K562 (cell line): ENCODE data around the gene ACRBP. TPM values are rescaled to one million over a fixed set of nuclear protein-coding genes. Genes with fewer than 3 reads are reported as not detected.

Experiments used
- ATAC-seq: fragments of 200-7000 bp; cut with Tn5 transposase; 3 replicates; pipeline ENCODE4 v1.9.1; 2020; ENCODE audit warnings: moderate library complexity
- BruUV-seq: library from RNA; stranded (reverse); fragments of 400-500 nt; replicated peaks from 2 replicates; lab custom pipeline; 2021; lab: Mats Ljungman, UMichigan
- CTCF ChIA-PET: fragments of 300-600 bp; formaldehyde crosslinking; extraction: SDS; loops from one replicate; lab custom pipeline; 2021; ENCODE audit warnings: low intra/inter-chr PET ratio; lab: Yijun Ruan, JAX
- POLR2A ChIA-PET: fragments of 300-600, 350-650 bp; sonication (Branson Sonifier 250); formaldehyde crosslinking; extraction: SDS; loops from one replicate; lab custom pipeline; 2021; ENCODE audit warnings: antibody characterized with exemption, inconsistent platforms; lab: Yijun Ruan, JAX
- DNase-seq, 4 experiments: peaks; one replicate each; pipeline versions ENCODE4 v3.0.0 to v3.0.0-alpha.2; 2011 to 2018; ENCODE audit warnings: low spot score in 3 of 4, mixed read lengths in 3 of 4; ENCODE audit errors: extremely low read depth in 1 of 4
- FAIRE-seq: peaks from 2 replicates; lab custom pipeline; 2011; peaks lifted over from hg19 to GRCh38; lab: Jason Lieb, UNC
- H2AFZ ChIP-seq: 2 replicates; pipeline ENCODE4 v1.6.0; 2011; ENCODE audit warnings: low read depth, low read length, control low read depth, inconsistent platforms
- H3K27ac ChIP-seq: fragments of 200-600 bp; 3 replicates; pipeline ENCODE4 v1.8.0; 2011; ENCODE audit warnings: low read depth, mild to moderate bottlenecking, control low read depth, inconsistent platforms, low read length, moderate library complexity, mixed read lengths; ENCODE audit errors: extremely low read depth
- H3K27me3 ChIP-seq, 2 experiments: fragments of 300-600 bp in 1 of 2; 2 replicates in 1 of 2; 3 replicates in 1 of 2; pipeline versions ENCODE4 v1.6.0 to v1.8.0; 2011; ENCODE audit warnings: inconsistent platforms in 2 of 2, low read length in 2 of 2, mild to moderate bottlenecking in 1 of 2, mixed read lengths in 1 of 2, moderate library complexity in 1 of 2; ENCODE audit not compliant: control insufficient read depth in 2 of 2, insufficient read depth in 2 of 2
- H3K36me3 ChIP-seq: fragments of 300-600 bp; 3 replicates; pipeline ENCODE4 v1.8.0; 2011; ENCODE audit warnings: mild to moderate bottlenecking, low read length, inconsistent platforms; ENCODE audit not compliant: control insufficient read depth, insufficient read depth
- H3K4me1 ChIP-seq, 2 experiments: fragments of 200-600 bp in 1 of 2; replicated peaks in 1 of 2; 2 replicates in 1 of 2; 3 replicates in 1 of 2; pipeline versions ENCODE4 v1.5.1 to v1.8.0; 2011; ENCODE audit warnings: inconsistent platforms in 2 of 2, low read length in 2 of 2, mild to moderate bottlenecking in 1 of 2, mixed read lengths in 1 of 2, moderate library complexity in 1 of 2; ENCODE audit not compliant: control insufficient read depth in 2 of 2, insufficient read depth in 2 of 2
- H3K4me2 ChIP-seq: 2 replicates; pipeline ENCODE4 v1.6.1; 2011; ENCODE audit warnings: low read length, control low read depth, inconsistent platforms, mixed read lengths; ENCODE audit not compliant: insufficient read depth
- H3K4me3 ChIP-seq: fragments of 200-600 bp; sonication (generic), shearing (Covaris generic); 2 replicates; pipeline ENCODE4 v1.5.1; 2016; ENCODE audit warnings: control low read depth, inconsistent platforms
- H3K79me2 ChIP-seq: fragments of 200-600 bp; 3 replicates; pipeline ENCODE4 v1.8.0; 2011; ENCODE audit warnings: low read length, inconsistent platforms; ENCODE audit not compliant: control insufficient read depth, insufficient read depth
- H3K9ac ChIP-seq, 2 experiments: 2 replicates each; pipeline versions ENCODE4 v1.6.0 to v1.6.1; 2011; ENCODE audit warnings: low read depth in 2 of 2, low read length in 2 of 2, control low read depth in 1 of 2, inconsistent platforms in 1 of 2, mild to moderate bottlenecking in 1 of 2, mixed read lengths in 1 of 2; ENCODE audit not compliant: insufficient read depth in 1 of 2
- H3K9me1 ChIP-seq: one replicate; pipeline ENCODE4 v1.6.0; 2011; ENCODE audit warnings: inconsistent platforms, mild to moderate bottlenecking, low read length, moderate library complexity; ENCODE audit not compliant: control insufficient read depth, insufficient read depth
- H3K9me3 ChIP-seq: replicated peaks from 2 replicates; pipeline ENCODE4 v1.5.1; 2011; ENCODE audit warnings: low read depth, low read length, inconsistent platforms; ENCODE audit not compliant: control insufficient read depth, insufficient read depth
- H4K20me1 ChIP-seq: replicated peaks from 2 replicates; pipeline ENCODE4 v1.6.1; 2011; ENCODE audit warnings: low read length, inconsistent platforms, mixed read lengths; ENCODE audit not compliant: control insufficient read depth, insufficient read depth
- HMGN3 ChIP-seq: IDR thresholded peaks from 2 replicates; pipeline ENCODE4 v1.6.1; 2011; ENCODE audit warnings: borderline replicate concordance, low read depth, mild to moderate bottlenecking, mixed read lengths, low read length; ENCODE audit not compliant: insufficient read length; ENCODE audit errors: extremely low read depth
- RBFOX2 ChIP-seq: fragments of 200-400 bp; formaldehyde crosslinking; IDR thresholded peaks from 2 replicates; pipeline ENCODE4 v1.6.1; 2017; ENCODE audit warnings: low read depth, mild to moderate bottlenecking, low read length, moderate library complexity
- SMARCA4 ChIP-seq: fragments of 450-650 bp; IDR thresholded peaks from 2 replicates; pipeline ENCODE4 v1.6.1; 2016
- SOX6 ChIP-seq: fragments of 450-650 bp; IDR thresholded peaks from 2 replicates; pipeline ENCODE4 v1.6.1; 2014; ENCODE audit warnings: mild to moderate bottlenecking
- ZNF586 ChIP-seq: fragments of 450-650 bp; formaldehyde crosslinking; conservative IDR thresholded peaks from 2 replicates; pipeline ENCODE4 v1.4.0; 2020; ENCODE audit warnings: mild to moderate bottlenecking, moderate library complexity
- WGBS: fragments of 100-300 bp; shearing (Covaris generic); methylation state at CpG from one replicate; pipeline ENCODE4 v1.1.6; 2016; ENCODE audit warnings: low coverage, mixed read lengths; ENCODE audit not compliant: insufficient coverage; ENCODE audit errors: missing lambda C conversion rate; 5-methylcytosine and 5-hydroxymethylcytosine counted together
- in situ Hi-C: fragments of 300-500 bp; cut with MboI; formaldehyde crosslinking; loops from 4 replicates; pipeline ENCODE4 v1.15.0; 2018; ENCODE audit warnings: inconsistent platforms, mixed read lengths
- intact Hi-C: fragments of 100-400 bp; cut with micrococcal nuclease; formaldehyde crosslinking; loops from 2 replicates; pipeline ENCODE4 v1.14.2; 2022
- polyA plus RNA-seq, 8 experiments: library from polyadenylated mRNA; depleted of rRNA in 4 of 8; stranded (reverse) in 5 of 8; unstranded in 3 of 8; fragments of >200 nt; fragmentation: Nextera tagmentation in 2 of 8; fragmentation: Illumina TruSeq in 1 of 8; extraction: Ambion mirVana in 2 of 8; extraction: Trizol in 1 of 8; gene quantifications; 2 replicates each; pipeline versions ENCODE4 v1.2.1 to v1.2.3, GENCODE V29; 2011 to 2014; ENCODE audit warnings: inconsistent platforms in 1 of 8, missing spikeins in 1 of 8
- total RNA-seq, 7 experiments: library from RNA; depleted of rRNA in 6 of 7; stranded (reverse); fragments of >200 nt in 6 of 7; fragmentation: Illumina TruSeq in 2 of 7; extraction: Trizol in 2 of 7; gene quantifications; 2 replicates each; pipeline versions ENCODE4 v1.2.1 to v1.2.3, GENCODE V29; 2011 to 2021; ENCODE audit warnings: low replicate concordance in 1 of 7
- TF ChIP-seq, protein P1 (sequence below): fragments of 450-650 bp; IDR thresholded peaks from 2 replicates; pipeline ENCODE4 v1.6.1; 2017; ENCODE audit warnings: antibody characterized with exemption, mild to moderate bottlenecking
- TF ChIP-seq, protein P2 (sequence below), 2 experiments: fragments of 450-650 bp; formaldehyde crosslinking in 1 of 2; IDR thresholded peaks; 2 replicates each; pipeline versions ENCODE4 v1.4.0 to v1.6.1; 2014 to 2020; ENCODE audit warnings: mild to moderate bottlenecking in 2 of 2, borderline replicate concordance in 1 of 2, low read depth in 1 of 2

ACRBP gene
- total and polyA plus RNA-seq, 9 of the 15 experiments (the other 6 are each of a cell fraction or from before 2014, with no cell fraction given), result 3.1 to 31.8 (median 8.4) TPM

DNA sequence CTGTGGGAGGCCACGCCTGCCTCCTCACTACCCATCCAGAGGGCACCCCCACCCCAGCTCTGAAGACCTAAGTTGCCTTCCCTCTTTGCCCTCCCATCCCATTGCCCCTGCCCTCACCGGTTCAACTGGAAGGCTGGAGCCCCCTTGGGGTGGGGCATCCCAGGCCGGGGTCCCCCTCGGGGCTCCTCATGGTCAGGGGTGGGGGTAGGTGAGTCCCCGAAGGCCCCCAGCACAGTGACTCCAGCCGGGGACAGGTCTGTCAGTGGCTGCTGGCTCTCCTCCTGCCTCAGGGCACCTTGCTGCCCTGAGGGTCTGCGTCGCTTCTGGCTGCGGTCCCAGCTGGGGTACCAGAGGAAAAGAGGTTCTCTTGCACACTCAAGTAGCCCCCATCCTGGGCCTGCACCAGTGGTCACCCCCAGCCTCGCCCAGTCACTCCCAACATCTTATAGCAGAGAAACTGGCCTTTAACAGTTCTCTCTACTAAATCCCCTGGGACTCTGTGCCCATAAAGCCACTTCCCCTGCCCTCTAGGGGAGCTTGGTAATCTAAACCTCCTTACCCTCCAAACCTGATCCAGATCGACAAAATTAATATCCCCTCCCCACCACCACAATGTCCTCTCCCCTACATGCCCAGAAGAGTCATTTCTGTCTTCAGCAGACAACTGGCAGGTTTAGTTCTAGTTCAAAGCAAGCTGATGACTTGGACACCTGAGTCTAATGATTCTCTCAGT, 48.2 kb upstream of the ACRBP start (continued):
- TF ChIP-seq, protein P1, sequence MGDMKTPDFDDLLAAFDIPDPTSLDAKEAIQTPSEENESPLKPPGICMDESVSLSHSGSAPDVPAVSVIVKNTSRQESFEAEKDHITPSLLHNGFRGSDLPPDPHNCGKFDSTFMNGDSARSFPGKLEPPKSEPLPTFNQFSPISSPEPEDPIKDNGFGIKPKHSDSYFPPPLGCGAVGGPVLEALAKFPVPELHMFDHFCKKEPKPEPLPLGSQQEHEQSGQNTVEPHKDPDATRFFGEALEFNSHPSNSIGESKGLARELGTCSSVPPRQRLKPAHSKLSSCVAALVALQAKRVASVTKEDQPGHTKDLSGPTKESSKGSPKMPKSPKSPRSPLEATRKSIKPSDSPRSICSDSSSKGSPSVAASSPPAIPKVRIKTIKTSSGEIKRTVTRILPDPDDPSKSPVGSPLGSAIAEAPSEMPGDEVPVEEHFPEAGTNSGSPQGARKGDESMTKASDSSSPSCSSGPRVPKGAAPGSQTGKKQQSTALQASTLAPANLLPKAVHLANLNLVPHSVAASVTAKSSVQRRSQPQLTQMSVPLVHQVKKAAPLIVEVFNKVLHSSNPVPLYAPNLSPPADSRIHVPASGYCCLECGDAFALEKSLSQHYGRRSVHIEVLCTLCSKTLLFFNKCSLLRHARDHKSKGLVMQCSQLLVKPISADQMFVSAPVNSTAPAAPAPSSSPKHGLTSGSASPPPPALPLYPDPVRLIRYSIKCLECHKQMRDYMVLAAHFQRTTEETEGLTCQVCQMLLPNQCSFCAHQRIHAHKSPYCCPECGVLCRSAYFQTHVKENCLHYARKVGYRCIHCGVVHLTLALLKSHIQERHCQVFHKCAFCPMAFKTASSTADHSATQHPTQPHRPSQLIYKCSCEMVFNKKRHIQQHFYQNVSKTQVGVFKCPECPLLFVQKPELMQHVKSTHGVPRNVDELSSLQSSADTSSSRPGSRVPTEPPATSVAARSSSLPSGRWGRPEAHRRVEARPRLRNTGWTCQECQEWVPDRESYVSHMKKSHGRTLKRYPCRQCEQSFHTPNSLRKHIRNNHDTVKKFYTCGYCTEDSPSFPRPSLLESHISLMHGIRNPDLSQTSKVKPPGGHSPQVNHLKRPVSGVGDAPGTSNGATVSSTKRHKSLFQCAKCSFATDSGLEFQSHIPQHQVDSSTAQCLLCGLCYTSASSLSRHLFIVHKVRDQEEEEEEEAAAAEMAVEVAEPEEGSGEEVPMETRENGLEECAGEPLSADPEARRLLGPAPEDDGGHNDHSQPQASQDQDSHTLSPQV, result no peak
- TF ChIP-seq ZNF586, result no peak
- TF ChIP-seq SOX6, result no peak
- no peak for TF ChIP-seq SMARCA4

DNA sequence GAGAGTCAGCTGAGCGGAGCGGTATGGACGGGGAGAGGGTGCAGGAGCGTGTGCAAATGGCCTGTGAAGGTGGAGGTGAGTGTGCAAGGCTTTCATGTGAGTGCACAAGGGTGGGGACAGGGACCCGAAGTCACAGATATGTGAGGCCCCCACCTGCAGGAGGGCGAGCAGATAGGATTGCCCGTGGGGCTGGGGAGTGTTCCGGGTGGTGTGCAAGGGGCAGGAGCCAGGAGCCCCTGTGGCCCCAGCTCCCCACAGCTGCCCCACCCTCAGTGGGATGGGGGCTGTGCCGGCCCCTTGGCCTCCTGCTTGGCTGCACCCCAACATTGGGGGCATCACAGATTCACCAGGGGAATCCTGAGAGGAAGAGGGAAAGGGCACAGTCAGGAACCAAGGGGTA, 47.5 kb upstream of the ACRBP start:
- H3K9me1 ChIP-seq, result no peaks in the 10 kb centered on the region
- WGBS, result 37% methylated on average over 7 of the region's 9 CpGs
- no peak overlapping the region for H3K27ac ChIP-seq
- no peaks in the 10 kb centered on the region for H3K36me3 ChIP-seq
- peak overlapping the region in 1 of 2 experiments; percentile 71; a peak in 2 of 4 replicates for H3K9ac ChIP-seq
- peaks cover 6 to 11% of the 10 kb centered on the region in 2 experiments; a peak in 3 of 5 replicates for H3K27me3 ChIP-seq
- H3K4me2 ChIP-seq, result no peak overlapping the region
- H3K79me2 ChIP-seq, result peaks cover 7% of the 10 kb centered on the region
- intact Hi-C loops, result no loop called here
- FAIRE-seq (no peak), ATAC-seq (no peak), DNase-seq (no peak)
- H2AFZ ChIP-seq, result no peak overlapping the region
- BruUV-seq, result no TSS peak
- H3K4me1 ChIP-seq, result peaks cover 0 to 15% of the 10 kb centered on the region in 2 experiments; a peak in 2 of 5 replicates
- CTCF ChIA-PET, result no interaction called here
- no peaks in the 10 kb centered on the region for H4K20me1 ChIP-seq
- no peak overlapping the region for H3K4me3 ChIP-seq
- POLR2A ChIA-PET, result no interaction called here
- in situ Hi-C loops, result no loop called here
- H3K9me3 ChIP-seq, result no peaks in the 10 kb centered on the region
- TF ChIP-seq RBFOX2 (no peak), HMGN3 (no peak)
- TF ChIP-seq, protein P2, sequence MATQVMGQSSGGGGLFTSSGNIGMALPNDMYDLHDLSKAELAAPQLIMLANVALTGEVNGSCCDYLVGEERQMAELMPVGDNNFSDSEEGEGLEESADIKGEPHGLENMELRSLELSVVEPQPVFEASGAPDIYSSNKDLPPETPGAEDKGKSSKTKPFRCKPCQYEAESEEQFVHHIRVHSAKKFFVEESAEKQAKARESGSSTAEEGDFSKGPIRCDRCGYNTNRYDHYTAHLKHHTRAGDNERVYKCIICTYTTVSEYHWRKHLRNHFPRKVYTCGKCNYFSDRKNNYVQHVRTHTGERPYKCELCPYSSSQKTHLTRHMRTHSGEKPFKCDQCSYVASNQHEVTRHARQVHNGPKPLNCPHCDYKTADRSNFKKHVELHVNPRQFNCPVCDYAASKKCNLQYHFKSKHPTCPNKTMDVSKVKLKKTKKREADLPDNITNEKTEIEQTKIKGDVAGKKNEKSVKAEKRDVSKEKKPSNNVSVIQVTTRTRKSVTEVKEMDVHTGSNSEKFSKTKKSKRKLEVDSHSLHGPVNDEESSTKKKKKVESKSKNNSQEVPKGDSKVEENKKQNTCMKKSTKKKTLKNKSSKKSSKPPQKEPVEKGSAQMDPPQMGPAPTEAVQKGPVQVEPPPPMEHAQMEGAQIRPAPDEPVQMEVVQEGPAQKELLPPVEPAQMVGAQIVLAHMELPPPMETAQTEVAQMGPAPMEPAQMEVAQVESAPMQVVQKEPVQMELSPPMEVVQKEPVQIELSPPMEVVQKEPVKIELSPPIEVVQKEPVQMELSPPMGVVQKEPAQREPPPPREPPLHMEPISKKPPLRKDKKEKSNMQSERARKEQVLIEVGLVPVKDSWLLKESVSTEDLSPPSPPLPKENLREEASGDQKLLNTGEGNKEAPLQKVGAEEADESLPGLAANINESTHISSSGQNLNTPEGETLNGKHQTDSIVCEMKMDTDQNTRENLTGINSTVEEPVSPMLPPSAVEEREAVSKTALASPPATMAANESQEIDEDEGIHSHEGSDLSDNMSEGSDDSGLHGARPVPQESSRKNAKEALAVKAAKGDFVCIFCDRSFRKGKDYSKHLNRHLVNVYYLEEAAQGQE (IDR thresholded peaks at IDR 0.05; ENCODE audit: borderline replicate concordance), result no peak
- TF ChIP-seq, protein P2 (CRISPR knock-in tag; IDR thresholded peaks at IDR 0.05; ENCODE audit: low read depth), result no peak
